GM21360 (cell line): ENCODE measurements around the gene PODN.

Source experiments
- ATAC-seq: cut with Tn5 transposase; IDR thresholded peaks from one replicate; pipeline ENCODE4 v1.9.1; 2021; ENCODE audit warnings: mild to moderate bottlenecking, moderate library complexity; ENCODE audit not compliant: unreplicated experiment

PODN gene

GRCh38 chr1:53073868-53074311 lies 11.9 kb downstream of the PODN start:
- no peak for ATAC-seq

GRCh38 chr1:53074313-53075154 lies 12.5 kb downstream of the PODN start:
- no peak for ATAC-seq

- ATAC-seq = no peak
Measured at GRCh38 chr1:53075206-53075605, 13.2 kb downstream of the PODN start.

- ATAC-seq = no peak
Measured at GRCh38 chr1:53075761-53076163, 13.7 kb downstream of the PODN start.

- ATAC-seq = no peak
Measured at GRCh38 chr1:53076165-53076564, 14.2 kb downstream of the PODN start.

GRCh38 chr1:53076721-53077598 lies 14.9 kb downstream of the PODN start:
- ATAC-seq = no peak

GRCh38 chr1:53077599-53077965 lies 15.6 kb downstream of the PODN start:
- ATAC-seq = no peak

- ATAC-seq = no peak
Measured at GRCh38 chr1:53078333-53079101, 16.5 kb downstream of the PODN start.

- no peak for ATAC-seq
Measured at GRCh38 chr1:53079251-53079650, 17.2 kb downstream of the PODN start.

GRCh38 chr1:53080041-53080440 lies 18.0 kb downstream of the PODN start:
- ATAC-seq = no peak

GRCh38 chr1:53080769-53081168 lies 18.8 kb downstream of the PODN start:
- no peak for ATAC-seq

- ATAC-seq = no peak
Measured at GRCh38 chr1:53081384-53082066, 19.5 kb downstream of the PODN start.

- ATAC-seq = no peak
Measured at GRCh38 chr1:53082826-53083455, 20.9 kb downstream of the PODN start.

GRCh38 chr1:53083636-53084588 lies 21.9 kb downstream of the PODN start:
- ATAC-seq = no peak

GRCh38 chr1:53084589-53084971 lies 22.6 kb downstream of the PODN start:
- ATAC-seq = no peak

- no peak for ATAC-seq
Measured at GRCh38 chr1:53085405-53085804, 23.4 kb downstream of the PODN start.

- ATAC-seq = no peak
Measured at GRCh38 chr1:53086491-53087070, 24.6 kb downstream of the PODN start.
